Hepatocyte (in vitro differentiated cells): ENCODE results near the gene PZP.

ENCODE experiments used
- EZH2 ChIP-seq: fragments of 200-600 bp; sonication (generic); IDR thresholded peaks from 2 replicates; pipeline ENCODE4 v1.6.1; 2016; ENCODE audit warnings: antibody characterized with exemption, mild to moderate bottlenecking, borderline replicate concordance
- EZH2phosphoT487 ChIP-seq: fragments of 200-600 bp; sonication (generic); IDR thresholded peaks from one replicate; pipeline ENCODE4 v1.6.1; 2018; ENCODE audit warnings: antibody characterized with exemption, mild to moderate bottlenecking, low read depth, moderate library complexity; ENCODE audit not compliant: unreplicated experiment, severe bottlenecking
- TF ChIP-seq, protein P1 (sequence below): fragments of 200-600 bp; sonication (generic); IDR thresholded peaks from 2 replicates; pipeline ENCODE4 v1.5.1; 2016; ENCODE audit warnings: antibody characterized with exemption, mild to moderate bottlenecking; ENCODE audit not compliant: poor library complexity

DNA sequence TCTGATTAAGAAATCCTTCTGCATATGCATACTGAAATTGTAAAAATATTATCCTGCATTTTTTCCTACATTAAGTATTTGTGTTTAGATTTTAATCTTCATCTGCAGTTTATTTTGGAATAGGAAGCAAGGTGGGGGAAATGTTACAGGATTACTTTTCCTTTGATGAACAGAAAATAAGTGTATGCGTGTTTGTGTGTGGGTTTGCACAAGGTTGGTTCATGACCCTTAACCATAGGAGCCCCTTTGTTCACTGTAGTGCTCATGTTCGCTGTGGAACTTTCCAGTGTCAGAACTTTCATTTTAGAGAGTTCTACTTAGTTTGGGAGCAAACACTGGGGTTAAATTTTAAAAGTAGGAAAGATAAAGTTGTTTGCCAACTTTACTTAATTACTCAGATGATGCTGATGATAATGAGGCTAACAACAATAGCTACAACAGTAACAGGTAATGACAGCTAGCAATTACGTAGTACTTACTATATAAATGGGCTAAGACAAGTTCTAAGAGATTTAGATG lies 86.0 kb downstream of the PZP start:
- TF ChIP-seq EZH2 (no peak), EZH2phosphoT487 (no peak)
- TF ChIP-seq, protein P1, sequence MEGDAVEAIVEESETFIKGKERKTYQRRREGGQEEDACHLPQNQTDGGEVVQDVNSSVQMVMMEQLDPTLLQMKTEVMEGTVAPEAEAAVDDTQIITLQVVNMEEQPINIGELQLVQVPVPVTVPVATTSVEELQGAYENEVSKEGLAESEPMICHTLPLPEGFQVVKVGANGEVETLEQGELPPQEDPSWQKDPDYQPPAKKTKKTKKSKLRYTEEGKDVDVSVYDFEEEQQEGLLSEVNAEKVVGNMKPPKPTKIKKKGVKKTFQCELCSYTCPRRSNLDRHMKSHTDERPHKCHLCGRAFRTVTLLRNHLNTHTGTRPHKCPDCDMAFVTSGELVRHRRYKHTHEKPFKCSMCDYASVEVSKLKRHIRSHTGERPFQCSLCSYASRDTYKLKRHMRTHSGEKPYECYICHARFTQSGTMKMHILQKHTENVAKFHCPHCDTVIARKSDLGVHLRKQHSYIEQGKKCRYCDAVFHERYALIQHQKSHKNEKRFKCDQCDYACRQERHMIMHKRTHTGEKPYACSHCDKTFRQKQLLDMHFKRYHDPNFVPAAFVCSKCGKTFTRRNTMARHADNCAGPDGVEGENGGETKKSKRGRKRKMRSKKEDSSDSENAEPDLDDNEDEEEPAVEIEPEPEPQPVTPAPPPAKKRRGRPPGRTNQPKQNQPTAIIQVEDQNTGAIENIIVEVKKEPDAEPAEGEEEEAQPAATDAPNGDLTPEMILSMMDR = no peak
